TTC549 (cell line): ENCODE measurements around the gene DLG2.

ENCODE experiments used
- FAIRE-seq: peaks from 2 replicates; lab custom pipeline; 2012; peaks lifted over from hg19 to GRCh38; lab: Jason Lieb, UNC

DLG2 gene

GRCh38 chr11:83909579-83910534 is 1717.3 kb downstream of the DLG2 start:
- FAIRE-seq, result no peak

- FAIRE-seq, result no peak
Observed at GRCh38 chr11:83908298-83908856, 1718.8 kb downstream of the DLG2 start.

GRCh38 chr11:83895516-83895915 is 1731.6 kb downstream of the DLG2 start:
- FAIRE-seq, result no peak

- FAIRE-seq, result no peak
Observed at GRCh38 chr11:83881428-83881827, 1745.7 kb downstream of the DLG2 start.

GRCh38 chr11:83871054-83871453 is 1756.1 kb downstream of the DLG2 start:
- FAIRE-seq, result no peak

- no peak for FAIRE-seq
Observed at GRCh38 chr11:83866655-83867054, 1760.5 kb downstream of the DLG2 start.

- FAIRE-seq, result no peak
Observed at GRCh38 chr11:83865636-83866461, 1761.3 kb downstream of the DLG2 start.

GRCh38 chr11:83864412-83865057 is 1762.6 kb downstream of the DLG2 start:
- no peak for FAIRE-seq

- FAIRE-seq, result no peak
Observed at GRCh38 chr11:83863272-83863671, 1763.9 kb downstream of the DLG2 start.

- FAIRE-seq, result no peak
Observed at GRCh38 chr11:83862691-83863090, 1764.5 kb downstream of the DLG2 start.

- FAIRE-seq, result no peak
Observed at GRCh38 chr11:83862033-83862432, 1765.1 kb downstream of the DLG2 start.

- FAIRE-seq, result no peak
Observed at GRCh38 chr11:83858694-83859093, 1768.5 kb downstream of the DLG2 start.

- no peak for FAIRE-seq
Observed at GRCh38 chr11:83855237-83855636, 1771.9 kb downstream of the DLG2 start.

GRCh38 chr11:83852775-83853442 is 1774.2 kb downstream of the DLG2 start:
- no peak for FAIRE-seq

GRCh38 chr11:83852012-83852411 is 1775.1 kb downstream of the DLG2 start:
- FAIRE-seq, result no peak

- no peak for FAIRE-seq
Observed at GRCh38 chr11:83847467-83848034, 1779.6 kb downstream of the DLG2 start.

GRCh38 chr11:83845797-83846196 is 1781.3 kb downstream of the DLG2 start:
- no peak for FAIRE-seq

- no peak for FAIRE-seq
Observed at GRCh38 chr11:83840326-83840725, 1786.8 kb downstream of the DLG2 start.

GRCh38 chr11:83836883-83837654 is 1790.1 kb downstream of the DLG2 start:
- FAIRE-seq, result no peak

GRCh38 chr11:83836065-83836464 is 1791.1 kb downstream of the DLG2 start:
- no peak for FAIRE-seq

- no peak for FAIRE-seq
Observed at GRCh38 chr11:83835423-83835822, 1791.7 kb downstream of the DLG2 start.
